Middle frontal gyrus (tissue), 1 donor: Measurements from ENCODE around the gene DDAH1.
"Not testable (repeated sequence)": the region's sequence is repeated elsewhere in the genome, so short reads cannot be mapped to it uniquely, and the experiment has no call there.

Experiments
- DNase-seq: peaks from one replicate; pipeline ENCODE4 v3.0.0-alpha.2; 2015; ENCODE audit warnings: low spot score; ENCODE audit errors: extremely low spot score

DDAH1 gene

DNA sequence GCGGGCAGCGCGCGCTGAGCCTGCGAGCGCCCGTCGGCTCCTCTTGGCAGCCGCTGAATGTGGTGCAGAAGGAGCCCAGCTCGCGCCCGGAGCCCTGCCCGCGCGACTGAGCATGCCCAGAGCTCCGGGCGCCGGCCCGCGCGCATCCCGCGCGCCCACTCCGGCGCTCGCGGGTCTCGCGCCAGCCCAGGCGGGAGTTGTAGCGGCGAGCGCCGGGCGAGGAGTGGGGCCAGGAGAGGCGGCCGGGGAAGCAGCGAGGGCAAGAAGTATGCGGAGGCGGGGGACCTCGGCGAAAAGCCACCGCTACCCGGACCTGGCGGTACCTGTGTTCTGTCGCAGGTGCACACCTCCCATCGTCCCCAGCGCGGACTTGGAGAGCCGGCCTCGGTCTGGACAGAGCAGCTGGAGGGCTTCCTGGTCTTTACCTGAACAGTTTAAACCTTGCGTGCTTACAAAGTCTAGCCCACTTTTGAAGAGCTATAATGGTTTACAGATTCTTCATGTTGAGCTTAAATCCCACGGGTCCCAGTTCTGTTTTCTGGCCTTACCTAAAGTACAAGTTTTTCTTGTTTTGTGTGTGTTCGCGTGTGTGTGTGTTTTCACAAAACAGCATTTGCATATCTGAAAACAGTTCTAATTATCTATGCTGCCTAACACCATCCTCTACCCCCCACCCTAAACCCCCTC, at the start of gene DDAH1:
TSS of gene DDAH1 (minus strand) at position 61 of the 687 bp plus-strand sequence. CDS start 114 bp downstream, outside the sequence.
- peak; percentile 39 for DNase-seq

DNA sequence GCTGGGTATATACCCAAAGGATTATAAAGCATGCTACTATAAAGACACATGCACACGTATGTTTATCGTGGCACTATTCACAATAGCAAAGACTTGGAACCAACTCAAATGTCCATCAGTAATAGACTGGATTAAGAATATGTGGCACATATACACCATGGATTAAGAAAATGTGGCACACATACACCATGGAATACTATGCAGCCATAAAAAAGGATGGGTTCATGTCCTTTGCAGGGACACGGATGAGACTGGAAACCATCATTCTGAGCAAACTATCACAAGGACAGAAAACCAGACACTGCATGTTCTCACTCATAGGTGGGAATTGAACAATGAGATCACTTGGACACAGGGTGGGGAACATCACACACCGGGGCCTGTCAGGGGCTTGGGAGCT, 49.0 kb upstream of the DDAH1 start:
- DNase-seq, result not testable (repeated sequence)

DNA sequence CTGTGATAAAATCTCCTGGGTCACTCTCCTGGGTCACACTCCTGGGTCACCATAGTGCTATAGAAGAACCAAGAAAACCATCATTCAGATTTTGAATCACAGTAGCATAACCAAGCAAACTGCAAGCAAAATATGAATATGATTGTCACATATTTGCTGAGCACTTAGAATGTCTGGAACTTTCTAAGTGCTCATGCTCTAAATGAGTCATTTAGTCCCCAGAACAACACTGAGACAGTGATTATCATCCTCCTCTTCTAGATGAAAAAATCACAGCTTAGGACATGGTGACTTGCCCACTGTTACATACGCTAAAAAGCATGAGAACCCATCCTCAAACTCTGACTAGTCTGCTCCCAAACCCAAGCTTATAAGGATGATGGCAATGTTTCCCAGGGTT, 39.5 kb upstream of the DDAH1 start:
- DNase-seq, result no peak

DNA sequence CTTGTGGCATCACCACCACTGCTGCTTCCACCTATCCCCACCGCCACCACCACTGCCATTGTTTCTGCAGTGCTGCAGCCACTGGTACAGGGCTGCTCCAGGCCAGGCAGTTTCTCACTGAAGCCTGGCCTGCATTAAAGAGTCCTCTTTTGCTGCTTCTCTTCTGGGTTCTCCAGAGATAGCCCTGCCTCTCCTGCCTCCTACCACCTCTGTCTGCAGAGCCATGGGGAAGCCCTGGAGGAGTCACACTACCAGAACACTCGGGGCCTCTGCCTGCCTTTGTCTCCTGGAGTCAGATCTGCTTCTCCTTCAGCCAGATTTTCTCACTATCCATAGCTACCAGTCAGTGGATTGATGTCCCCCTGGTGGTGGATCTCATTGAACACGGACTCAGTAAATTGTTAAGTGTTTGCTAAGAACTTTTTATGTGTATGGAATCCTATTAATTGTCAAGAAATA, 37.7 kb upstream of the DDAH1 start:
- DNase-seq, result no peak

DNA sequence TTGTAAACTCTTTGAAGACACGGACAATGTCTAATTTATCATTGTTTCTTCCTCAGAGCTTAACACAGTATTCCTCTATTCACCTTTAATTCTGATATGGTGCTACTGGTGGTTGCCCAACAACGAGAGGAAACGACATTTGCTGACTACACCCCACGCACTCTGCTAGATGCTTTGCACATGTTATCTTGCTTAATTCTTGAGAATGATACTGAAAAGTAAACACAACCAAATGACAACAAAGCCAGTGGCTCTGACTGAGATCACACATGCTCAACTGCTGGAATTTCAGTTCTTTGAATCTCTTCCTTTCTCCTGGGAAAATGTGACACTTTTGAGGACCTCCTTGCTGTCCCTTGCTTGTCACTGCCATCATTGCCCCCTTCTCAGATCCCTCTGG, 37.2 kb upstream of the DDAH1 start:
- DNase-seq, result no peak

DNA sequence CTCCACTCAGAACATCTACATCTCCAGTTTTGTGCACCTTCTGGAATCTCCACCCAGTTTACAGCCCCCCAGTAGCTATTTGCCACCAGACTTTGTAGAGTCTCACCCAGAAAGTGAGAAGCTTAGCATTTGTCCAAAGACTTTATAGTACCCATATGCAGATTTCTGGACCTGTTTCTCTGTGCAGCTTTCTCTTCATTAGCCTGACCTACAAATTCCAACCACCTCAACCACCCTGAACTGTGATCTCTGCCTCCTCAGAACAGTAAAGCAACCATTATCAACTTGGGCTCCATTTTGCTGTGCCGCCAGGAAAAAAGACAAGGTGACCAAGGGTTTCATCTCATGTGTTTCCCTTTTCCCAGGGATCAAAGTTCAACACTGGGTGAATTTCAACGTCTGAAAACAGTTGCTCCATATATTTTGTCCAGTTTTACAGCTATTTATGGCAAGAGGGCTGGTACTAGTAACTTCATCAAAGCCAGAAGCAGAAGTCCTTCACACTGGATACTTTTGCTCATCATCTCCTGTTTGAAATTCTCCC, 36.5 kb upstream of the DDAH1 start:
- no peak for DNase-seq

DNA sequence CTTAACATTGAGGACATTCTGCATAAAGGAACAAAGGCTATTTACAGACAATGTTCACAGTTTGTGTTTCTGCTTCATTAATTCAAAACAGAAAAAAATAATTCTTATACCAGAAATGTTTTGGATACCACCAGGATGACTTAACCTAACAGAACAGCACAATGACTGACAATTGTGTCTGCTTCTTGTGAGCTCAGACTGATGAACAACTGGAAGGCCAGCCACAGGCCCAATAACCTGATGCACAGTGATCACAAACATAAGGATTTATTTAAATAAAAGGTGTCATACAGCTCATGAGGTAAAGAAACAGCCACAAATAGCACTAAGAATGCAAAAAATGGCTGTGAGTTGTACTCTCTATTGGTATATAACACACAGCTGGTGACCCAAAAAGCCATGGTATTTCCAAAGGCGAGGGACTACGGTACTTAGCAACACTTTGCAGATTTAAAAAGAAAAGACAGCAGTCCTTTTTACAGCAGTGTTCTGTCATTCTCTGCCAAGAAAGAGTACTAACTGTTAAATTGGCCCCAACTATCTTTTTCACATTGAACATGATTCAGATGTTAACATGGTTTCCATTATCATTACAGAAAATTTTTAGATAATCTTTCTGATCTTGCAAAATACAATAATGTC, 32.1 kb upstream of the DDAH1 start:
- peak; percentile 6 for DNase-seq

DNA sequence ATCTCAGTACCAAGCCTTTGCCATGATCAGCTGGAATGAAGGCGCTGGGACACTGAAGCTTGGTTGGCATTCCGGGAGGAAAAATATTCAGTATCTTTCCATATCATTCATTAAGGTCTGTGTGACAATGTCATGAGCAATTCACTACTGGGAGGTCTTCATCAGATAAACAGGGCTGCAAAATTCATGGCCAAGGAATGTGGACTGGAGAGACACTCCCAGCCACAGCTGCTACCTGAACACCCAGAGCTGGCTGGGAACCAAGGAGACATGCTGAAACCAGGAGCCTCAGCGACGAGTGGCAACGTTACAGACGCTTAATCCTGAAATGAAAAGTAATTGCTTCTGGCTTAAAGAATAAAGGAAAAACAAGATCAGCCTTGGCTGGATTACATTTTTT, 30.6 kb upstream of the DDAH1 start:
- DNase-seq, result no peak

DNA sequence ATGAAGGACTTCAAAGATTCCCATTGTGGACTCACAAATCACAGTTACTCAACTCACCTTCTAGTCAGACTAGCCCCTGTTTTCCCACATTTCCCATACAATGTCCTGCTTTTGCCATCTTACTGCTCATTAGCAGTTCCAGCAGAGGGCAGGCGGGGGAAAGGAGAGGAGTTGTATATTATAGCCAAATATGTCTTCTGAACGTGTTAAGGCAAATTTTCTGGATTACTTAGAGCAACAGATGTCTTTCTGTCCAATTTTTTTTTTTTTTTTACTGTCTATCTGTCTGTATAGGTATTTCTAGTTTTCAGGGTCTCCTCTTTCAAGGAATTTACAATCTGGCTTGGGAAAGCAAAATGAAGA, 29.9 kb upstream of the DDAH1 start:
- DNase-seq, result no peak

DNA sequence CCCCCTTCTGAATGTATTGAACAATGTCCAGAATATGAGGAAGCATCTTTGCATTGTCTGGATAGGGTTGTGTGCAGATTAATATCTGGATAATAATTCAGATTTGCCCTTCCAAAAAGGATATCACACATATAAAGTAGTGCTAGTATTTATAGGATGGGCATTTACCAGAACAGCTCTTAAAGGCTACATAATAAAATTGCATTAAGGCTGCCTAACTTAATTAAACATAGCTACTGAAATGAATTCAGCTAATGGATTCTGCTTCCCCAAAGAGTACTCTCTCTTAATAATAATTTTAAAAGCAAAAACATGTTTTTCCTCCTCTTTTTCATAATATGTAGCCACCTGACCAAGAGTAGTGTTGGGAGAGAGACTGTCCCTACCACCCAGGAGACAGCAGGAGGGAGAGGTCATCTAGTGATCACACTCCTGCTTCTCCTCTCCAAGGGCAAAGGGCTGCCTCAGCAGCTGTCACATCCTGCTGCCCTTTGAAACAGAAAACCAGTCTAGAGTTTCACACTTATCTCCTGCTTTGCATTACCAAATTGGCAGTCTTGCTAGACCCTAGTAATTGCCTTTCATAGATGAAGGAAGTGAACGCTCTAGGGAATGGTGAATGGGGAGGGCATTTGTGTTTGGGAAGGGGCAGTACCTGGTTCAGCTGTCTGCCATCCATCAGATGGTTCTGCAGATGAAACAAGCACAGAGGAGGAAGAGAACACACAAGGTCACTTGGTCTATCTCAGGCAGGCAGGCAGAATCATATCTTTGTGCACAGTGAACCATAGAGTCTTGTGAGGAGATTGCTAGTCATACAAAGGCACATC, 29.3 kb upstream of the DDAH1 start:
- DNase-seq, result no peak

DNA sequence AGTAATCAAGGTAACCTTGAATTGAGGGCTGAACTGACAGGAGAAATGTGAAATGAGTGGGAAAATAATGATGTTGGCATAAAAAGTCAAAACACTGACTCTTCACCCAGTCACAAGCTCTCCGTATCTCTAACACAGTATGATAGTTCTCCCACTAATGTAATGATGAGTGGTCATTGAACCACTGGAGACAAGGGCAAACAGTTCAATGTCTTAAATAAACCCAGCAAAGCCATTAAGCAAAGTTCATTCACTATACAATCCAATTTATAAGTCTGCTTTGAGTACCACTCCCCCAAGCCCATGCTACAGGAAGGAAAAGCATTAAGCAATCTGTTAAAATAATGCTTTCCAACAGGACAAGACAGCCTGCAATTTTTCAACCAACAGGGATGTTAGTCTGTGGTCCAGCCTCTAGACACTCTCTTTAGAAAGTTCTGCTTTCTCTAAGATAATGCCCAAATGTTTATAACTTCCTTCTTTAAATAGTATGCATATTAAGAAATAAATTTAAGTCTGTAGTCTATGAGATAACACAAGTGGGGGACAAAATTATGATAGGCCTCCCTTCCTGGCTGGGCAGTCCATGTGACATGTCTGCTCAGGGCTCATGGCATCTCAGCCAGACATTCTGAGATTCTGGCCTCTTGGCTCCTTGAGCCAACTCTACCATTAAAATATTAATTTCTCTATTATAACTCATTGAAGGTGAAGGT, 25.5 kb upstream of the DDAH1 start:
- DNase-seq, result no peak

DNA sequence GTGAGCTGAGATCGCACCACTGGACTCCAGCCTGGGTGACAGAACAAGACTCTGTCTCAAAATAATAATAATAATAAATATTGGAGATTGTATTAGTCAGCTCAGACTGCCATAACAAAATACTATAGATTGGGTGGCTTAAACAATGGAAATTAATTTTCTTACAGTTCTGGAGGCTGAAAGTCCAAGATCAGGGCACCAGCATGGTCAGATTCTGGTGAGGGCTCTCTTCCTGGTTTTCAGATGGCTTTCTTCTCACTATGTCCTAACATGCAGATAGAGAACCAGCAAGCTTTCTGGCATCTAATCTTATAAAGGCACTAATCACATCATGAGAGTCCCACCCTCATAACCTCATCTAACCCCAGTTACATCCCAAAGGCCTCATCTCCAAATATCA, 23.2 kb upstream of the DDAH1 start:
- no peak for DNase-seq

DNA sequence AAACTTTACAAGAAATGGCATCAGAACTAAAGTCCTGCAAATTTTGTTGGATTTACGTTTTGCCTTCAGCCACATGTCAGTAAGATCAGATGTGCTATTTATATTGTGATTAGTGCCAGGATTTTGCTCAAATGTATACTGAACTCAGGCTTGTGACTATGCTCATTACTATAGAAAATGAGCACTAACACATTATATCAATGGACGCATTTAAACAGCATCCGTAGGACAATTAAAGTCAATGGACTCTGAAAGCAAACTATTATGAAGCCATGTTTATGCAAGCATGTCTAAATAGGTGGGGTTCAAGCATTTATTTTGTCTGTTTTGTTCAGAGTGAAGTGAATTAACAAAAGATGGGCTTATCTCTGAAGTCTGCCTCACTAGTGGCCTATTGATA, 20.6 kb upstream of the DDAH1 start:
- no peak for DNase-seq

DNA sequence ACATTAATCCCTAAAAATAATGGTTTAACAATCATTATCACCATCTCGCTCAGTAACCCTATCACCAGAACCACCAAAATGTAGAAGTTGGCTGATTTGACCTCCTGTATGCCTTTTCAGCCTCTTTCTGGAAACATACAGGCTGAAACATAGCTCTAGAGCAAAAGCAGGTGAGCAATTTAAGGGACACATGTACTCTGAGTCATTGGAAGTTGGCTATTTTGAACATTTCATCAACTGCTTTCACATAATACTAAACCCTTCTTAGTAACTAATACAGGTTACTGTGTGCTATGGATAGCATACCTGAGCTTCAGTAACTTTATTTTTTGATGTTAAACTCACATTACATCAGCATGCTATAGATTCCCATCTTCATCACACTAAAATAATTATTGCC, 19.8 kb upstream of the DDAH1 start:
- no peak for DNase-seq

DNA sequence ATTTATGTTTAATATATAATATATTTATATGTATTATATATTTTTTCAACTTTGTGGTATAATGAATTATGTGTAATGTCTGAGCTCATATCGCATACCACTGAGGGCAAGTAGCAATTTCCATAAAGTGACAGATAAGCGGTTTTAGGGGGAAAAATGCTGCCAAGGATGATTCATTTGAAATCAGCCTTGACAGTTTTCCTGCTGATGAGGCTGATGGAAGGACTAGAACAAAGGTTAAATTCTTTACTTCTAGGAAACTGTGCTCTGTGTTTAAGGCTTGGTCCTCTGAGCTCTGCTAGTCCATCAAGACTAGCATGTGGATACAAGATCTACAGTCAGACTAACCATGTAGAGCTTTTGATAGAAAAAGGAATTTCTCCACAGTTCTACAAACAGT, 19.3 kb upstream of the DDAH1 start:
- no peak for DNase-seq

DNA sequence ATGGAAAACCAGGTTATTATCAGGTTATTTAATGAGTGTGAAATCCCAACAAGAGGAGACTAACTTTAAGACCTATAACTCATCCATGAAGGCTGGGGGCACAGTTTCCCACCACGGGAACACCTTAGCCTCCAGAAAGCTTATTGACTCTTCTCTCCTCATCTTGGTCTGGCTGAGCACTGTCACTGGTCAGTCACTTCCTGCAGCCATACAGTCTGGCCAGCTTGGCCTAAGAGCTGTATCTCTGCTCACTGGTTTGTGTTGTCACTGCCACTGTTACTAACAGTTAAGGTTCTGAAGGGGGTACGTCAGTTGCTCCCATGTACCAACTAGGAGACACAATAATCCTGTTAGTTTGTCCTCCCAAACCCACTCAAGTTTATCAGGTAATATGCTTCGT, 16.7 kb upstream of the DDAH1 start:
- DNase-seq, result no peak

DNA sequence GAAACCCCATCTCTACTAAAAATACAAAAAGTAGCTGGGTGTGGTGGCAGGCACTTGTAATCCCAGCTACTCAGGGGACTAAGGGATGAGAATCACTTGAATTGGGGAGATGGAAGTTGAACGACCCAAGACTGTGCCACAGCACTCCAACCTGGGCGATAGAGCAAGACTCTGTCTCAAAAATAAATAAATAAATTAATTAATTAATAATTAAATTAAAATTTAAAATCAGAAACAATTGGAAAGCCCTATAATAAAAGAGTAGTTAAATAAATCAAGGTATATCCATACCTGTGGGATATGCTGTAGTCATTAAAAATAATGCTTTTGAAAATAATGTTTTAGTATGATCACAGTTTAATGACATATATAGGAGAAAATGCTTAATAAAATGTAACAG, 15.6 kb upstream of the DDAH1 start:
- no peak for DNase-seq

DNA sequence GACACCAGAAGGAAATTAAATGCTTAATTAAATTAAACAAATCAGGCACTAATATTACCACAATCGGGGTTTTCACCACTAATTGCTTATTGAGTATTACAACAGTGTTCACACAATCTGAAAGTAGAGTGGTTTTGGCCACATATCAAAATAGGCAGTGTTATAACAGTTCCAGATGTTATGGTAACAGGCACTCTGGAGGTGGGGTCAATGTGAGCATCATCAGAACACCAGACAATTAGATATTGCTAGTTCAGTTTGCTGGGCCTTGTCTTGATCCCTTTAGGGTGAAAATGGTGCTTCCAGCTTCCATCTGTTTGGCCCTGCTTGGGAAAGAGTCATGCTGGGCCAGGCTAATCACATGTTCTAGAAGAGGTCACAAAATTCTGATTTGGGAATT, 14.5 kb upstream of the DDAH1 start:
- DNase-seq, result no peak

DNA sequence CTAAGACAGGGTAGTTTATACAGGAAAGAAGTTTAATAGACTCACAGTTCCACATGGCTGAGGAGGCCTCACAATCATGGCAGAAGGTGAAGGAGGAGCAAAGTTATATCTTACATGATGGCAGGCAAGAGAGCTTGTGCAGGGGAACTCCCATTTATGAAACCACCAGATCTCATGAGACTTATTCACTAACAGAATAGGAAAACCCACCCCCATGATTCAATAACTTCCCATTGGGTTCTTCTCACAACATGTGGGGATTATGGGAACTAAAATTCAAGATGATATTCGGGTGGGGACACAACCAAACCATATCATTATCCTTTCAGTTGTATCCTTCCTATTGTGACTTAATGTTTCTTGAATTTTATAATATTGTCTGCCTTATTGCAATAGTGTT, 13.4 kb upstream of the DDAH1 start:
- DNase-seq, result no peak

DNA sequence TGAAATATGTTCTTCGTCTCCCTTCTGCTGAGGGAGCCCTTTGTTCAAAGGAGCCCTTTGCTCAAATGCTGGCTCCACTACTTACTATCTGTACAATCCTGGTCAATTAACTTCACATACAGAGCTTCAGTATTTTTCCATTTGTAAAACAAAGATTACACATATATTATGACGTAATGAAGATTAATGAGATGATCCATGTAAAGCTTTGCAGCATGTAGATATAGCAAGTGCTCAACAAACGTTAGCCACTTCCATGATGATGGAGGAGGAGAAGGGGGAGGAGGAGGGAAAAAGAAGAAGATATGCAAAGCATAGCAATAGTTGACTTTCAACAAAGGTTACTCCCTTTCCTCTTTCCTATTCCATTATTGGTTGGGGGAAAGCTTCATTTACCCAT, 10.1 kb upstream of the DDAH1 start:
- DNase-seq, result no peak

DNA sequence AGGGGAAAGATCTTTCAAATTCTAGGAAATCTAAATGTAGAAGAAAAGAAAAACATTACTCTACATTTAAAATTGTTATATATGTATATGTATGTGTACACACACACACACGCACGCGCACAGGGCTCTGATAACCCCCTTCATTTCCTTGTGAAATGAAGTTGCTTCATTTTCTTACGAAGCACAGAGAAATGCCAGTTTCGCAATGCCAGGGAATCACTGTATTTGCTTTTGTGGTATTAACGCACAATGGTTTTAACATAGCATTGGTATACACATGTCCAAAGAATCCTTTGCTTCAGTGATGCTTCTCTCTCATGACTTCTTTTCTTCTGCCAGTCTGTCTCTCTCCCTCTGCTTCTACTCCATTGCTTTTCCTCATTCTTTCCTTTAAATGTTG, 8.4 kb upstream of the DDAH1 start:
- DNase-seq, result no peak

DNA sequence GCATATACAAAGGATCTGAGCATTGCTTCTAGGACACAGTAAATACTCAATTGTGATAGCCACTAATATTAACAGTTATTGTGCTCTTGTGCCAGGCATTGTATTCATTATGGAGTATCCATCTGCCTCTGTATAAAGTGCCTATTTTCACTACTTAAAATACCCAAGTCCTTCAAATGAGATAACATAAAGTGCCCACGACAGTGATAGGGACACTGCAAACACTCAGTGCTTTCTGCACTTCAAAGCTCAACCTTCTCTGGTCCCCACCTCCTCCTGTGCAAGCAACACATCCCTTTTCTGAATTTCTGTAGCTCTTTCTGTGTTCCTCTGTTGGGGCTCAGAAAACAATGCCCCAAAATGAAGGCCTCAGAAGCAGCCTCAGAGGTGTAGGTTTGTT, 6.6 kb upstream of the DDAH1 start:
- DNase-seq, result no peak
